Measurements from ENCODE around the gene PRDM9.

The PRDM9 gene

GRCh38 chr5:23530571-23530970 is 23.2 kb downstream of the PRDM9 start:
- no peaks in the 10 kb centered on the region for H3K9me2 ChIP-seq (replicated peaks; ENCODE audit: low read depth, low read length)
- TF ChIP-seq CTCF (conservative IDR thresholded peaks at IDR 0.05; ENCODE audit: low read length), result no peak
- no peak for TF ChIP-seq EZH2phosphoT487 (IDR thresholded peaks at IDR 0.05; ENCODE audit: borderline replicate concordance)
- H3K27me3 ChIP-seq (ENCODE audit: insufficient read depth, low read length, poor library complexity, severe bottlenecking), result no peaks in the 10 kb centered on the region
- no peaks in the 10 kb centered on the region for H3K4me1 ChIP-seq (ENCODE audit: insufficient read depth, low read length, poor library complexity, severe bottlenecking)
- no peaks in the 10 kb centered on the region for H3F3A ChIP-seq (ENCODE audit: low read depth)
- H3K9me3 ChIP-seq (ENCODE audit: insufficient read depth, low read depth, low read length), result no peaks in the 10 kb centered on the region
- H3K9ac ChIP-seq (ENCODE audit: low read depth, low read length, poor library complexity, severe bottlenecking), result no peak overlapping the region
- H3K4me3 ChIP-seq (ENCODE audit: low read length, poor library complexity, severe bottlenecking), result no peak overlapping the region
- H2AFZ ChIP-seq (ENCODE audit: low read length), result no peak overlapping the region
- no peaks in the 10 kb centered on the region for H3K79me2 ChIP-seq (ENCODE audit: insufficient read depth, low read length)
- no peaks in the 10 kb centered on the region for H3K36me3 ChIP-seq (ENCODE audit: insufficient read depth, low read length)
- H4K20me1 ChIP-seq (ENCODE audit: insufficient read depth, low read length, poor library complexity, severe bottlenecking), result no peaks in the 10 kb centered on the region
- no peak overlapping the region for H3K4me2 ChIP-seq (ENCODE audit: low read depth, low read length, poor library complexity, severe bottlenecking)

- no peak overlapping the region for H3K4me2 ChIP-seq (ENCODE audit: low read depth, low read length, poor library complexity, severe bottlenecking)
- H3K36me3 ChIP-seq (ENCODE audit: insufficient read depth, low read length), result no peaks in the 10 kb centered on the region
- no peaks in the 10 kb centered on the region for H3F3A ChIP-seq (ENCODE audit: low read depth)
- no peak overlapping the region for H3K9ac ChIP-seq (ENCODE audit: low read depth, low read length, poor library complexity, severe bottlenecking)
- no peaks in the 10 kb centered on the region for H3K27me3 ChIP-seq (ENCODE audit: insufficient read depth, low read length, poor library complexity, severe bottlenecking)
- TF ChIP-seq CTCF (conservative IDR thresholded peaks at IDR 0.05; ENCODE audit: low read length) (no peak), EZH2phosphoT487 (IDR thresholded peaks at IDR 0.05; ENCODE audit: borderline replicate concordance) (no peak)
- no peaks in the 10 kb centered on the region for H3K4me1 ChIP-seq (ENCODE audit: insufficient read depth, low read length, poor library complexity, severe bottlenecking)
- no peak overlapping the region for H3K4me3 ChIP-seq (ENCODE audit: low read length, poor library complexity, severe bottlenecking)
- H3K79me2 ChIP-seq (ENCODE audit: insufficient read depth, low read length), result no peaks in the 10 kb centered on the region
- H4K20me1 ChIP-seq (ENCODE audit: insufficient read depth, low read length, poor library complexity, severe bottlenecking), result no peaks in the 10 kb centered on the region
- H2AFZ ChIP-seq (ENCODE audit: low read length), result no peak overlapping the region
- no peaks in the 10 kb centered on the region for H3K9me2 ChIP-seq (replicated peaks; ENCODE audit: low read depth, low read length)
- no peaks in the 10 kb centered on the region for H3K9me3 ChIP-seq (ENCODE audit: insufficient read depth, low read depth, low read length)
These were observed 63.6 kb downstream of the PRDM9 start for GRCh38 chr5:23571059-23571458.
